VCaP (cell line): ENCODE data around the gene EVX2.
A peak's percentile ranks its signal among the peaks of the same experiment; 100 is the strongest.

Experiments used
- H3K27ac ChIP-seq: fragments of 450-650 bp; 2 replicates; pipeline ENCODE4 v1.5.1; 2017
- CTCF ChIP-seq: fragments of 450-650 bp; conservative IDR thresholded peaks from 2 replicates; pipeline ENCODE4 v1.5.1; 2017; ENCODE audit warnings: mild to moderate bottlenecking, moderate library complexity

Gene EVX2

GRCh38 chr2:176083796-176084261 lies at the start of gene EVX2:
Gene EVX2 (minus strand): TSS chr2:176083962. CDS start chr2:176083776, 186 bp downstream.
- TF ChIP-seq CTCF, result no peak

GRCh38 chr2:176133389-176133788 lies 49.6 kb upstream of the EVX2 start:
- no peak for TF ChIP-seq CTCF
- no peak overlapping the region for H3K27ac ChIP-seq

More at GRCh38 chr2:176083796-176084261, at the start of gene EVX2:
- H3K27ac ChIP-seq, result no peak within 1 kb of the TSS

- TF ChIP-seq CTCF, result no peak
- H3K27ac ChIP-seq, result no peak overlapping the region
These were observed 48.7 kb upstream of the EVX2 start for GRCh38 chr2:176132205-176133171.

- no peak for TF ChIP-seq CTCF
- H3K27ac ChIP-seq, result no peak overlapping the region
These were observed 48.0 kb upstream of the EVX2 start for GRCh38 chr2:176131848-176132158.

GRCh38 chr2:176130957-176131847 lies 47.4 kb upstream of the EVX2 start:
- TF ChIP-seq CTCF, result no peak
- H3K27ac ChIP-seq, result peak overlapping the region; percentile 82

- no peak; the same call in 1 of the 2 replicates for TF ChIP-seq CTCF
- H3K27ac ChIP-seq, result peak overlapping the region; percentile 82
These were observed 46.6 kb upstream of the EVX2 start for GRCh38 chr2:176130147-176130956.
